Heart left ventricle (tissue), 13 donors: Measurements from ENCODE around the gene MAK.

Experiments used
- CTCF ChIP-seq, 12 donors: fragments of 200-600 bp; sonication (generic) in 4 of 12; IDR thresholded peaks; one replicate each; pipeline versions ENCODE4 v1.5.0 to v1.8.0; 2018 to 2022; ENCODE audit warnings: antibody characterized with exemption in 12 of 12, mild to moderate bottlenecking in 5 of 12
- POLR2A ChIP-seq, 2 donors: fragments of 450-650 bp; IDR thresholded peaks; one replicate each; pipeline ENCODE4 v1.6.1; 2017; ENCODE audit warnings: antibody characterized with exemption in 2 of 2, mild to moderate bottlenecking in 2 of 2, moderate library complexity in 2 of 2
- donor health status: ischemic (EF 13 %, LVEDD 7.1; RV severe dilation, severe dysfunction).
- donor health status: DM: no; HTN: yes; CAD: no.
- donor health status: DM: no; HTN: no; CAD: no.
- donor health status: ischemic (EF 25% LVEDD 6.9; RV normal size, moderate dysfunction).
- donor health status: ischemic (EF 25% LVEDD 5.7; RV mildly dilated, moderate dysfunction).
- donor health status: ischemic (EF 35%, LVEDD 5.7; RV mildly dilated, moderate dysfunction).
- donor health status: nonischemic (EF 11% LVEDD 7.7; RV severe dilation, severe dysfunction).
- donor health status: DM: yes; HTN: yes; CAD: no.
- donor health status: PGD.
- donor health status: ischemic (EF 29% LVEDD 5.4; RV normal size, mild dysfunction).
- donor health status: nonischemic (EF 23%, LVEDD 6.1; RV moderate dilation, normal function).

- TF ChIP-seq CTCF (IDR thresholded peaks at IDR 0.05) = no peak
- no peak for TF ChIP-seq POLR2A (IDR thresholded peaks at IDR 0.05)
Observed at GRCh38 chr6:10721850-10722569, 116.3 kb downstream of the MAK start.
